Measurements from ENCODE around the gene ITLN1.
"Not testable (repeated sequence)": the region's sequence is repeated elsewhere in the genome, so short reads cannot be mapped to it uniquely, and the experiment has no call there.

ITLN1 gene
- total RNA-seq: 0 to 0.17 reads per million in 2 donors

GRCh38 chr1:160885042-160885441, at the start of gene ITLN1:
Gene ITLN1 (minus strand): TSS chr1:160885180. CDS start chr1:160884877, 303 bp downstream.
- no peak for DNase-seq

- not testable (repeated sequence) for DNase-seq
Observed at GRCh38 chr1:160933305-160933704, 48.3 kb upstream of the ITLN1 start.

GRCh38 chr1:160925652-160926244, 40.8 kb upstream of the ITLN1 start:
- DNase-seq: no peak

DNA sequence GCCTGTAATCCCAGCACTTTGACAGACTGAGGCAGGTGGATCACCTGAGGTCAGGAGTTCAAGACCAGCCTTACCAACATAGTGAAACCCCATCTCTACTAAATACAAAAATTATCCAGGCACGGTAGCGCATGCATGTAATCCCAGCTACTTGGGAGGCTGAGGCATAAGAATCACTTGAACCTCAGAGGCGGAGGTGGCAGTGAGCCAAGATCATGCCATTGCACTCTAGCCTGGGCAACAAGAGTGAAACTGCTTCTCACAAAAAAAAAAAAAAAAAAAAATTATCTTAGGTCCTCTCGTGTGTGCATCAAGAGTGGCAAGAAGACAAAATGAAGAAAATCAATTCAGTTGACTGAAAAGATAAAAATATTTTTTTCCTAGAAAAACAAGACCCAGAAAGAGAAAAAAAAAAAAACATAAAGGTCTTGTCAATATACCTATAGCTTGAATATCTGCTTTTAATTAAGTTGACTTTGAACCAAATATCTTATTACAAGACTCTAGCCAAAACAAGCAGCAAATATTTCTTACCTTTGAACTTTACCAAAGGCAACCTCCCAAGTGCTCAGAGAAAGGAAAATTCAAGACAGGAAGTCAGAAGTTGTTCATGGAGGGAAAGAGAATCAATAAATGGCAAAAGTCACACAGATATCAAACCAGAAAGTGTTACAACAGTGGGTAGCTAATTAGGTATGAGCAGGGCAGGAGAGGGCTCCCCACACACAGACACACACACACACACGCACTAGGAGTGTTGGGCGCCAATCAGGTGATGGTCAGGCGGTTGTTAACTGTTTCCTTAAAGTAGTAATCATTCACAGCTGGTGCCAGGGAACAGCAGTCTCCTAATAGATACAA, 40.0 kb upstream of the ITLN1 start:
- DNase-seq: no peak

DNA sequence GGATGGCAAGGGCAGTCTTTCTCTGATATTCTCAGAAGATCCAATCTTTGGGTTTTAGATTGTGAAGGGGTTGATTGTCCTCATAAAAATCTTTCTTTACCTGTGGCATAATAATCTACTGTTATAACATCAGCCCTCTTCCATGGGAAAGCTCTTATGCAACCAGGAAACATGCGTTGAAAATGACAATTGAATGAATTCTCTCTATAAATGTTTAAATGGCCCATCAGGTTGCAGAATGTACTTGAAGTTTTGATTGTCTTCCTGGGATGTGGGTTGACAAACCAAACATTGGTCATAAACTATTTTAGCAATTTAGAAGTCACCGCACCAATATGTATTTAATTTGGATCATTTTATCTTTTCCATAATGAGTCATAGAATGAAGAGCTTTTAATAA, 31.7 kb upstream of the ITLN1 start:
- DNase-seq: no peak

GRCh38 chr1:160913229-160913628, 28.2 kb upstream of the ITLN1 start:
- not testable (repeated sequence) for DNase-seq

- DNase-seq: no peak
Observed at GRCh38 chr1:160911925-160912324, 26.9 kb upstream of the ITLN1 start.

DNA sequence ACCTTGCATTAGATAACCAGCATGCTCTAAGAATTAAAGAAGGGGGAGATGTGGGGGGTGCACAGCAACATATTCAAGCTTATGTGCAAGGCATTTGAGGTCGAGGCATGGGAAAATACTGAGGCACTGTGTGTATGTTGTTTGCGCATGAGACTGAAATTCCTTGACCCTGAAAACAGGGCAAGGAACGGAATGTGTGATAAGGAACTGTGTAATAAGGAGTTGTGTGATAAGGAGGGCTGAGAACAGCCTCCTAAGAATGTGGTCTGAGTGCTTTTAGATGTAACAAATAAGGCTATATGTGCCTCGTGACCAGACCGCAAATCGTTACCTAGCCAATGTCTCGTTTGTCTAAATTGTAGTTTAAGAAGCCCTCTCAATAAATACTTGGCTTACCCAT, 26.5 kb upstream of the ITLN1 start:
- no peak for DNase-seq

GRCh38 chr1:160910170-160910750, 25.3 kb upstream of the ITLN1 start:
- no peak for DNase-seq

- no peak for DNase-seq
Observed at GRCh38 chr1:160907976-160908375, 23.0 kb upstream of the ITLN1 start.

DNA sequence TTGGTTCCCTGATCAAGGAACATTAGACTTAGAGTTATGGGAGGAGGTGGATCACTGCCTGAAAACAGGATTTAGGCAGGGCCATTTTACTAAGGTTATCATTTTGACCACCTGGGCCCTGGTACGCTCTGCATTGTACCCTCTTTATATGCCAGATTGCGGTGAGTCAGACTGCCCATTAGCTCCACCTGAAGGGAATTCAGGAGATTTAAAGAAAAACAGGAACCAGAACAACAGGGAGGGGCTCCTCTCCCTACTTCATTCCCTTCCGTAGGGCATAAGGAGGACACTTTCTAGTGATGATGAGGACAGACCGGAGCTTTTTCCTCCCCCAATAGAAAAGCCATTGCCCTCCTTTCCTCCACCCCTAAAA, 20.6 kb upstream of the ITLN1 start:
- no peak for DNase-seq

GRCh38 chr1:160904783-160905616, 20.0 kb upstream of the ITLN1 start:
- DNase-seq: no peak

GRCh38 chr1:160902251-160902650, 17.3 kb upstream of the ITLN1 start:
- not testable (repeated sequence) for DNase-seq

- DNase-seq: no peak
Observed at GRCh38 chr1:160901768-160902167, 16.8 kb upstream of the ITLN1 start.

DNA sequence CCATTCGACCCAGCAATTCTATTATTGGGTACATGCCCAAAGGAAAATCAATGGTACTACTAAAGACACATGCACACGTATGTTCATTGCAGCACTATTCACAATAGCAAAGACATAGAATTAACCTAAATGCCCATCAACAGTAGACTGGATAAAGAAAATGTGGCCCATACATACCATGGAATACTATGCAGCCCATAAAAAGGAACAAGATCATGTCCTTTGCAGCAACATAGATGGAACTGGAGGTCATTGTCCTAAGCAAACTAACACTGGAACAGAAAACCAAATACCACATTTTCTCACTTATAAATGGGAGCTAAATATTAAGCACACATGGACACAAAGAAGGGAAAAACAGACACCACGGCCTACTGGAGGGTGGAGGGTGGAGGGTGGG, 15.7 kb upstream of the ITLN1 start:
- not testable (repeated sequence) for DNase-seq

GRCh38 chr1:160894368-160895135, 9.6 kb upstream of the ITLN1 start:
- DNase-seq: not testable (repeated sequence)

DNA sequence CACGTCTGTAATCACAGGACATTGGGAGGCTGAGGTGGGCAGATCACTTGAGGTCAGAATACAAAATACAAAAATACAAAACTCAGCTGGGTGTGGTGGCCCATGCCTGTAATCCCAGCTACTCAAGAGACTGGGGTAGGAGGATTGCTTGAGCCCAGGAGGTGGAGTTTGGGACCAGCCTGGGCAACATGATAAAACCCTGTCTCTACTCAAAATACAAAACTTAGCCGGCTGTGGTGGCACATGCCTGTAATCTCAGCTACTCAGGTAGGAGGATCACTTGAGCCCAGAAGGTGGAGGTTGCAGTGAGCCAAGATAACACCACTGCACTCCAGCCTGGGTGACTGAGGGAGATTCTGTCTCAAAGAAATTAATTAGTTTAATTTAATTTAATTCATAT, 6.5 kb upstream of the ITLN1 start:
- no peak for DNase-seq

- DNase-seq: no peak
Observed at GRCh38 chr1:160888926-160889325, 3.9 kb upstream of the ITLN1 start.

DNA sequence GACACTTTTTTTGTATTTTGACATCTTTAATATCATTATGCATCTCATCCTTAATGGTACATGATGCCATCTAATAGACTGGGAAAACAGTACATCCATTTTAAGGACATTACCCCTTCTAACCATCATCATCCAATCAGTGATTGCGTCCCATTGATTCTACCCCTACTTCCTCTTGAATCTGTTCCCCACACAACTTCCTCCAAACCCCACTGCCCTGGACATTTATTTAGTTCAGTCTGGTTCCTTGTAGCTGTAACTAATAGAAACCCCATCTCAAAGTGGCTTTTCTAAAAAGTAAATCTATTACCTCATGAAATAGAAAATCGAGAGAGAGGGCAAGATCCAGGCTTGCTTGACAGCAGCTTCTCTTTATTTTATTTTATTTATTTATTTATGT, 2.1 kb upstream of the ITLN1 start:
- DNase-seq: no peak

- DNase-seq: no peak
Observed at GRCh38 chr1:160884579-160884978, 401 bp downstream of the ITLN1 start.

GRCh38 chr1:160883581-160884513, 1.1 kb downstream of the ITLN1 start:
- no peak for DNase-seq
